HL-60 (cell line): ENCODE measurements around the gene SMCO2.

Experiments
- DNase-seq, 2 experiments: peaks; one replicate each; pipeline ENCODE4 v3.0.0-alpha.2; 2010 to 2020; ENCODE audit warnings: low read depth in 1 of 2, low spot score in 1 of 2
- H3K27ac ChIP-seq: fragments of 250-450 bp; sonication (Bioruptor Pico); replicated peaks from 2 replicates; pipeline ENCODE4 v1.5.1; 2020; ENCODE audit warnings: mild to moderate bottlenecking, moderate library complexity
- H3K27me3 ChIP-seq: fragments of 250-450 bp; sonication (Bioruptor Pico); 2 replicates; pipeline ENCODE4 v1.5.1; 2021; ENCODE audit warnings: mild to moderate bottlenecking, moderate library complexity; ENCODE audit not compliant: insufficient read depth, poor library complexity, severe bottlenecking
- H3K4me3 ChIP-seq: replicated peaks from 2 replicates; pipeline ENCODE4 v1.5.1; 2011; ENCODE audit warnings: mild to moderate bottlenecking, control low read depth, low read length; ENCODE audit not compliant: insufficient read depth
- CTCF ChIP-seq: IDR thresholded peaks from one replicate; pipeline ENCODE4 v1.5.1; 2011; ENCODE audit warnings: low read length, control low read depth, inconsistent platforms; ENCODE audit not compliant: insufficient read depth
- GABPA ChIP-seq: IDR thresholded peaks from 2 replicates; pipeline ENCODE4 v1.6.1; 2012; ENCODE audit warnings: low read depth
- POLR2AphosphoS5 ChIP-seq: IDR thresholded peaks from 2 replicates; pipeline ENCODE4 v1.6.1; 2012; ENCODE audit warnings: low read depth
- REST ChIP-seq: IDR thresholded peaks from 2 replicates; pipeline ENCODE4 v1.6.1; 2012; ENCODE audit warnings: low read depth; ENCODE audit not compliant: insufficient replicate concordance
- SPI1 ChIP-seq: IDR thresholded peaks from 2 replicates; pipeline ENCODE4 v1.6.1; 2012; ENCODE audit warnings: low read depth, mild to moderate bottlenecking, borderline replicate concordance

The SMCO2 gene

GRCh38 chr12:27550653-27550975, 104.1 kb downstream of the SMCO2 start:
- DNase-seq = no peak
- Histone ChIP-seq H3K4me3 (no peak overlapping the region), H3K27me3 (no peaks in the 10 kb centered on the region), H3K27ac (no peak overlapping the region)
- TF ChIP-seq CTCF (no peak), POLR2AphosphoS5 (no peak), GABPA (no peak), REST (no peak)

GRCh38 chr12:27551172-27551840, 104.8 kb downstream of the SMCO2 start:
- Histone ChIP-seq H3K4me3 (no peak overlapping the region), H3K27ac (no peak overlapping the region), H3K27me3 (no peaks in the 10 kb centered on the region)
- DNase-seq = no peak
- TF ChIP-seq REST = no peak
- no peak for TF ChIP-seq POLR2AphosphoS5
- TF ChIP-seq SPI1 = no peak
- no peak for TF ChIP-seq CTCF
- TF ChIP-seq GABPA = no peak
